MCF 10A (cell line): ENCODE measurements around the gene OPRD1. TPM values are rescaled to one million over a fixed set of nuclear protein-coding genes. Genes with fewer than 3 reads are reported as not detected.

Experiments used
- BruUV-seq: library from RNA; stranded (reverse); fragments of 400-500 nt; replicated peaks from 2 replicates; lab custom pipeline; 2021; lab: Mats Ljungman, UMichigan
- CTCF ChIA-PET: fragments of 300-600 bp; sonication (Branson Sonifier 250); formaldehyde crosslinking; extraction: SDS; loops from one replicate; lab custom pipeline; 2021; ENCODE audit warnings: antibody characterized with exemption, inconsistent platforms; lab: Yijun Ruan, JAX
- POLR2A ChIA-PET: fragments of 300-600, 350-650 bp; sonication (Branson Sonifier 250); formaldehyde crosslinking; extraction: SDS; loops from one replicate; lab custom pipeline; 2020; ENCODE audit warnings: antibody characterized with exemption, inconsistent platforms; lab: Yijun Ruan, JAX
- DNase-seq: peaks from one replicate; pipeline ENCODE4 v3.0.0-alpha.2; 2018; ENCODE audit not compliant: unreplicated experiment
- H3K27ac Mint-ChIP-seq: one replicate; pipeline ENCODE4 v1.8.0; 2022; ENCODE audit warnings: mild to moderate bottlenecking, low read depth, mixed read lengths; ENCODE audit not compliant: unreplicated experiment
- H3K27me3 Mint-ChIP-seq: one replicate; pipeline ENCODE4 v1.8.0; 2022; ENCODE audit warnings: mixed read lengths; ENCODE audit not compliant: insufficient read depth, unreplicated experiment
- H3K36me3 Mint-ChIP-seq: one replicate; pipeline ENCODE4 v1.8.0; 2022; ENCODE audit warnings: mild to moderate bottlenecking, moderate library complexity, mixed read lengths; ENCODE audit not compliant: insufficient read depth, unreplicated experiment
- H3K4me1 Mint-ChIP-seq: one replicate; pipeline ENCODE4 v1.8.0; 2022; ENCODE audit warnings: mixed read lengths; ENCODE audit not compliant: insufficient read depth, unreplicated experiment
- H3K4me3 Mint-ChIP-seq: one replicate; pipeline ENCODE4 v1.8.0; 2022; ENCODE audit warnings: mild to moderate bottlenecking, moderate library complexity, mixed read lengths; ENCODE audit not compliant: unreplicated experiment
- H3K9me3 Mint-ChIP-seq: one replicate; pipeline ENCODE4 v1.8.0; 2022; ENCODE audit warnings: mixed read lengths; ENCODE audit not compliant: unreplicated experiment
- intact Hi-C: fragments of 100-400 bp; cut with micrococcal nuclease; formaldehyde crosslinking; loops from 2 replicates; pipeline ENCODE4 v1.14.1; 2022
- total RNA-seq: library from RNA; stranded (reverse); gene quantifications from 2 replicates; pipeline ENCODE4 v1.2.3, GENCODE V29; 2022
- TF ChIP-seq, protein P1 (sequence below): fragments of 200-600 bp; IDR thresholded peaks from one replicate; pipeline ENCODE4 v1.8.0; 2022; ENCODE audit warnings: antibody characterized with exemption, mild to moderate bottlenecking; ENCODE audit not compliant: unreplicated experiment

OPRD1 gene
- total RNA-seq, 1 experiment from 2014 or later = not detected

DNA sequence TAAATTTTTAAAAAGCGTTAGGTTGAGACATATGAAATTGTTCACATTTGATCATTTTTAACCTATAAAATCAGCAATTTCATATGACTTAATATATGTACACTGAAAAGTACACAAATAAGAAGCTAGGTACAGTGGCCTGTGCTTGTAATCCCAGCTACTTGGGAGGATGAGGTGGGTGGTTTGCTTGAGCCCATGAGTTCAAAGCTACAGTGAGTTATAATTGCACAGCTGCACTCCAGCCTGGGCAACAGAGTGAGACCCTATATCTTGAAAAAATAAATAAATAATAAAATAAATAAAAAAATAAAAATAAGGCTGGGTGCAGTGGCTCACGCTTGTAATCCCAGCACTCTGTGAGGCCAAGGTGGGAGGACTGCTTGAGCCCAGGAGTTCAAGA is 97.2 kb downstream of the OPRD1 start:
- Mint-ChIP-seq H3K27ac (no peak overlapping the region), H3K36me3 (no peaks in the 10 kb centered on the region), H3K4me1 (no peaks in the 10 kb centered on the region), H3K4me3 (no peak overlapping the region), H3K27me3 (no peaks in the 10 kb centered on the region), H3K9me3 (no peaks in the 10 kb centered on the region)
- POLR2A ChIA-PET = interaction anchor here (1.2 kb wide), 1 partner anchor 11 kb away, joined by 4 read pairs; no protein-coding TSS in a partner anchor
- CTCF ChIA-PET = no interaction called here
- TF ChIP-seq, protein P1, sequence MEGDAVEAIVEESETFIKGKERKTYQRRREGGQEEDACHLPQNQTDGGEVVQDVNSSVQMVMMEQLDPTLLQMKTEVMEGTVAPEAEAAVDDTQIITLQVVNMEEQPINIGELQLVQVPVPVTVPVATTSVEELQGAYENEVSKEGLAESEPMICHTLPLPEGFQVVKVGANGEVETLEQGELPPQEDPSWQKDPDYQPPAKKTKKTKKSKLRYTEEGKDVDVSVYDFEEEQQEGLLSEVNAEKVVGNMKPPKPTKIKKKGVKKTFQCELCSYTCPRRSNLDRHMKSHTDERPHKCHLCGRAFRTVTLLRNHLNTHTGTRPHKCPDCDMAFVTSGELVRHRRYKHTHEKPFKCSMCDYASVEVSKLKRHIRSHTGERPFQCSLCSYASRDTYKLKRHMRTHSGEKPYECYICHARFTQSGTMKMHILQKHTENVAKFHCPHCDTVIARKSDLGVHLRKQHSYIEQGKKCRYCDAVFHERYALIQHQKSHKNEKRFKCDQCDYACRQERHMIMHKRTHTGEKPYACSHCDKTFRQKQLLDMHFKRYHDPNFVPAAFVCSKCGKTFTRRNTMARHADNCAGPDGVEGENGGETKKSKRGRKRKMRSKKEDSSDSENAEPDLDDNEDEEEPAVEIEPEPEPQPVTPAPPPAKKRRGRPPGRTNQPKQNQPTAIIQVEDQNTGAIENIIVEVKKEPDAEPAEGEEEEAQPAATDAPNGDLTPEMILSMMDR = no peak
- no peak for DNase-seq
- no TSS peak for BruUV-seq
- intact Hi-C loops = no loop called here

DNA sequence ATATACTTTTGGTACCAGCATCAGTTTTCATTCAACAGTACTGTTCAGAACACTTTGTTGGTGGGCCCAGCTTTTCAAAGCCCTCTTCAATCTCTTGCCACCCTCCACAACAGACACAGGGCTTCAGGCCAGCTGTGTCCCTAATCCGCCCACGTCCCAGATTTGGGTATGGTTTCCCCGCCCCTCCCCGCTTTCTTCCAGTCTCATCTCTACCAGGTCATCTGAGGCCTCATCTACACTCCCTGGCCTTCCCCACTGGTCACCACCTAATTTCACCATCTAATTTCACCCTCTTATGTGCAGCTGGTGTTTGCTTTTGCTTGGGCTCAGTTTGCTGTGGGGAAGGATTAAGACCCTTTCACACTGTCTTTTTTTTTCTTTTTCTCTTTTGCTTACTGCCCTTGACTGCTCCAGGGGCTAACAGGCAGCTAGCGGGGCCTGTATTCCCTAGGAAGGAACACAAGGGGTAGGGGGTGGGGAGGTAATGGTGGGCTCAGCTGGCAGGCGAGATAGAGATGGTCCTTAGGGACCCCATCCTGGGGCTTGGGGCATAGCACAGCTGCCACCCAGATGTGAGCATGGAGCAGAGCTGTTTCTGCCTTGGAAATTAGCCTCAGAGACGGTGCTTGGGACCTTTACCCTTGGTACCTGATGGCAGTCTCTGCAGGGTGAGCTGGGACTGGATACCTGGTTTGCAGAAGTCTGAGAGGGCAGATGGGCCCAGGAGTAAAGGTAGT is 98.6 kb downstream of the OPRD1 start:
- Mint-ChIP-seq H3K36me3 (no peaks in the 10 kb centered on the region), H3K27me3 (no peaks in the 10 kb centered on the region), H3K4me3 (no peak overlapping the region), H3K27ac (no peak overlapping the region), H3K9me3 (no peaks in the 10 kb centered on the region), H3K4me1 (no peaks in the 10 kb centered on the region)
- no TSS peak for BruUV-seq
- TF ChIP-seq, protein P1 = no peak
- ChIA-PET POLR2A (interaction anchor here (0.6 kb wide), 1 partner anchor 47 kb away, joined by 3 read pairs; no protein-coding TSS in a partner anchor), CTCF (interaction anchor here (0.6 kb wide), 1 partner anchor 257 kb away, joined by 3 read pairs; no protein-coding TSS in a partner anchor)
- intact Hi-C loops = no loop called here
- no peak for DNase-seq

DNA sequence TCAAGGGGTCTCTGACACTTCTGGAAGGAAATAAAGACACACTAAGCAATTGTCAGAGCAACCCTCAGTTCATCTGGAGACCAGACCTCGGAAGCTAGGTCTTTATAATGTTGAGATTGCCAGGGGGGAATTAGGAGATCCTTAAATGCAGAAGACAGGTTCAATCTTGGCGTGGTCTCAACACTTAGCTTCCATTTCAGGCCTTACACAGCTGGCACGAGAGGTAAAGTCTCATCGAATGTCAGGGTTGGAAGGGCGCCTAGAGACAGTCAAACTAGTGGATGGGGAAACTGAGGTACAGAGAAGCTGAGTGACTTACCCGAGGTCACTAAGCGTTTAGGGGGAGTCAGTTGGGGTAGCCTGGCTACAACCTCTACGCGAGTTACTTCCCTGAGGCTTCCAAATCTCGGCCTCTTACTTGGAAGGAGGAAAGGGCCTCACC is 101.8 kb downstream of the OPRD1 start:
- Mint-ChIP-seq H3K27ac (peak overlapping the region; percentile 79), H3K4me1 (peaks cover 6% of the 10 kb centered on the region), H3K36me3 (no peaks in the 10 kb centered on the region), H3K27me3 (no peaks in the 10 kb centered on the region), H3K9me3 (no peaks in the 10 kb centered on the region), H3K4me3 (peak overlapping the region; percentile 81)
- intact Hi-C loops = no loop called here
- ChIA-PET POLR2A (interaction anchor here (0.5 to 2.8 kb wide), 22 partner anchors 10 to 836 kb away, joined by 3 to 22 read pairs (median 4); partner anchors contain the start of genes SRSF4, TAF12 and YTHDF2), CTCF (interaction anchor here (0.7 to 1.5 kb wide), 7 partner anchors 9 to 288 kb away, joined by 3 to 7 read pairs (median 3); no protein-coding TSS in a partner anchor)
- no peak for DNase-seq
- BruUV-seq = TSS peak; percentile 62
- TF ChIP-seq, protein P1 = no peak
